SK-N-MC (cell line): ENCODE measurements around the gene PRPSAP1.

ENCODE experiments used
- EZH2 ChIP-seq: fragments of 200-600 bp; sonication (generic); IDR thresholded peaks from one replicate; pipeline ENCODE4 v1.6.1; 2017; ENCODE audit warnings: antibody characterized with exemption
- FOXP2 ChIP-seq: optimal IDR thresholded peaks from 2 replicates; pipeline ENCODE3; 2011; ENCODE audit warnings: mild to moderate bottlenecking, moderate library complexity; ENCODE audit not compliant: insufficient read depth; ENCODE audit errors: extremely low read length, control extremely low read depth
- POLR2AphosphoS5 ChIP-seq: IDR thresholded peaks from 2 replicates; pipeline ENCODE4 v1.6.1; 2012; ENCODE audit warnings: mild to moderate bottlenecking, low read depth, low read length, borderline replicate concordance

- TF ChIP-seq POLR2AphosphoS5 (no peak), EZH2 (no peak), FOXP2 (no peak)
Measured at GRCh38 chr17:76274112-76274956, 79.4 kb downstream of the PRPSAP1 start.
